Naive thymus-derived CD8-positive, alpha-beta T cell (primary cell): Measurements from ENCODE around the gene HOXA13. TPM values are rescaled to one million over a fixed set of nuclear protein-coding genes. Genes with fewer than 3 reads are reported as not detected.

Experiments
- ATAC-seq, 2 donors: fragments of 150-1000 bp; cut with Tn5 transposase in 1 of 2; sonication (Bioruptor Pico), chemical (Tn5 transposase) in 1 of 2; 1 replicate in 1 of 2; 2 replicates in 1 of 2; pipeline ENCODE4 v1.10.0; 2021; ENCODE audit warnings: mild to moderate bottlenecking in 2 of 2, moderate library complexity in 2 of 2
- POLR2A ChIA-PET: fragments of 350-600 bp; sonication (Branson Sonifier 250); formaldehyde crosslinking; loops from one replicate; lab custom pipeline; 2021; ENCODE audit warnings: antibody characterized with exemption; lab: Charles Lee
- DNase-seq, 10 donors: peaks; one replicate each; pipeline versions ENCODE4 v3.0.0 to v3.0.0-alpha.2; 2020 to 2022
- H3K27ac Mint-ChIP-seq, 10 donors: one replicate each; pipeline ENCODE4 v1.8.0; 2020 to 2022; ENCODE audit warnings: mild to moderate bottlenecking in 10 of 10, mixed read lengths in 10 of 10, moderate library complexity in 4 of 10, inconsistent platforms in 1 of 10
- H3K27me3 Mint-ChIP-seq, 5 donors: one replicate each; pipeline ENCODE4 v1.8.0; 2021 to 2022; ENCODE audit warnings: mixed read lengths in 5 of 5
- H3K36me3 Mint-ChIP-seq, 3 donors: one replicate each; pipeline ENCODE4 v1.8.0; 2020 to 2022; ENCODE audit warnings: mixed read lengths in 3 of 3, mild to moderate bottlenecking in 2 of 3, inconsistent platforms in 1 of 3
- H3K4me1 Mint-ChIP-seq, 4 donors: one replicate each; pipeline ENCODE4 v1.8.0; 2021 to 2022; ENCODE audit warnings: mixed read lengths in 4 of 4
- H3K4me3 Mint-ChIP-seq, 10 donors: one replicate each; pipeline ENCODE4 v1.8.0; 2020 to 2022; ENCODE audit warnings: mild to moderate bottlenecking in 10 of 10, mixed read lengths in 10 of 10, moderate library complexity in 6 of 10, inconsistent platforms in 1 of 10
- H3K9me3 Mint-ChIP-seq, 9 donors: one replicate each; pipeline ENCODE4 v1.8.0; 2020 to 2022; ENCODE audit warnings: mixed read lengths in 9 of 9, mild to moderate bottlenecking in 3 of 9, inconsistent platforms in 1 of 9, moderate library complexity in 1 of 9
- polyA plus RNA-seq, 3 donors: library from polyadenylated mRNA; unstranded; fragments of 300-500 nt; fragmentation: Illumina TruSeq; gene quantifications; one replicate each; pipeline ENCODE4 v1.2.3, GENCODE V29; 2021
- total RNA-seq, 8 experiments: library from RNA in 2 of 8; stranded (reverse) in 2 of 8; gene quantifications; one replicate each; pipeline ENCODE4 v1.2.3 and lab custom pipeline; 2021 to 2026

Gene HOXA13
- total and polyA plus RNA-seq, 5 experiments from 2014 or later, result not detected

DNA sequence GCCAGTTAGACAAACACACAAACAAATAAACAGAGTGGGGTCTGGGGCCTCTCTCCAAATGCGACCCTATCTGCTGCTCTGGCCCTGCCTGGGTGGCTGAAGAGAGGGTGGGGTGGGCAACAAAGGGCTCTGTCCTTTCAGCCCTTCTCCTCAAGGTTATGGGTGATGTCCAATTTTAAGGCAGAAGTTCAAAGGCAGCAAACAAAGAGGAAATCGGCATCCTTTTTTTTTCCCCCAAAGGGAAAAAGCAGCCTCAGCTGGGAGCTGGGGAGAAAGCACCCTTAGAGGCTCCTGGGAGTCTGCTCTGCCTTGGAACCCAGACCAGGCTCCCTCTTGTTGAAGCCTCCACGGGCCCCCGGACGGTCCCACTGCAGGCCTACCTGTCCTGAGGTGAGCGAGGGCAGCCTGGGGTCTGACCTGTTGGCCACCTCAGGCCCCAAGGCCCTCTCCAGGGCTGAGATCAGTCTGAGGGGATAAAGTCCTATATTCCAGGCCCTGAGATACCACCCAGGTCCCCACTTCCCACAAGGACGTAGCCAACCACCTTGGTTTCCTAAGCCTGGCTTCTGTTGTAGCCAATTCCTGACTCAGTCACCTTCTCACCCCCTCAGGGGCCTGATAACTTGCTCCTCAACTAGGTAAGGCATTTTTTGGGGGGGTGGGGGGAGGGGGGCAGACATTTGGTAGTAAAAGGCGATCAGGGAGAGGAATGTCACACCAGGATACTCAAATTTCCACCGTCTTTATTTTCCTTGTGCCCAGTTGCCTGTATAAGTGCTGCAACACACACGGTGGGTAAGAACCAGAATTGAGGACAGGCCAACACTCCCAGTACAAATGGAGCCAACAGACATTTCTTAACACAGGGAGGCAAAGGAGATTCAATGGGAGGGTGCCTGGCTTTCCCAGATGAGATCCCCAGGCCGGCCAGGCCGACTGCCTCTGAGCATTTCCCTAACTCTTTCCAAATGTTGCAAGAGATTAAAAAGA is 19.2 kb downstream of the HOXA13 start:
- H3K36me3 Mint-ChIP-seq, result peaks cover 0 to 4% (median 1%) of the 10 kb centered on the region in 3 donors
- DNase-seq (peak in 2 of 10 donors; percentile 2 to 13), ATAC-seq (no peak)
- H3K9me3 Mint-ChIP-seq, result peaks cover 0 to 2% (median 0%) of the 10 kb centered on the region in 9 donors
- H3K27me3 Mint-ChIP-seq, result peaks cover 39 to 96% (median 66%) of the 10 kb centered on the region in 5 donors
- POLR2A ChIA-PET, result no interaction called here
- H3K4me1 Mint-ChIP-seq, result peaks cover 15 to 32% (median 26%) of the 10 kb centered on the region in 4 donors
- peak overlapping the region in 1 of 10 donors; percentile 50 for H3K4me3 Mint-ChIP-seq
- H3K27ac Mint-ChIP-seq, result no peak overlapping the region

- POLR2A ChIA-PET, result interaction anchor here (0.8 kb wide), 1 partner anchor 8 kb away, joined by 3 read pairs; no protein-coding TSS in a partner anchor
- Mint-ChIP-seq H3K4me3 (peak overlapping the region in 9 of 10 donors; percentile 18 to 88 (median 70)), H3K36me3 (peaks cover 0 to 4% (median 1%) of the 10 kb centered on the region in 3 donors), H3K9me3 (no peaks in the 10 kb centered on the region), H3K4me1 (peaks cover 10 to 24% (median 19%) of the 10 kb centered on the region in 4 donors), H3K27ac (peak overlapping the region in 1 of 10 donors; percentile 87), H3K27me3 (peaks cover 41 to 96% (median 65%) of the 10 kb centered on the region in 5 donors)
- DNase-seq, result peak in 8 of 10 donors; percentile 40 to 75 (median 59)
- ATAC-seq, result peak; percentile 76 to 80
These were observed 20.1 kb downstream of the HOXA13 start for GRCh38 chr7:27179503-27180430.

DNA sequence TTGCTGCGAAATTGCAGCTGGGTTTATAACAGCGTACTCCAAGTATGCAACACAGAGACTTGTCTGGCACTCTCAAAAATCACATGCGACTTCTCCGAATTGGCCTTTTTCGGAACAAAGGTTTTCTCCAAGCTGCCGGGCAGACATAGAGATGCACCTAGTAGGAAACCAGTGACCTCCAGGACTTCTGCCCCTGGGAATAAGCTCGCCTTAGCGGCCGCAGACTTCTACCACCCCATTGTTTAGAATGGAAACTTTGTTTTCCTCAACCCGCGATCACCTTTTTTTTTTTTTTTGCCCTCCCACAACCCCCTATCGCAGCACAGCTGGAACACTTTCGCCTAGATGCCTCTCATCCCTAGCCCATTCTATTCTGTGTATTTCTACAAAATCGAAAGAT is 20.9 kb downstream of the HOXA13 start:
- ATAC-seq (no peak), DNase-seq (peak in 1 of 10 donors; percentile 6)
- Mint-ChIP-seq H3K4me1 (peaks cover 7 to 21% (median 15%) of the 10 kb centered on the region in 4 donors), H3K36me3 (peaks cover 0 to 4% (median 1%) of the 10 kb centered on the region in 3 donors), H3K27me3 (peaks cover 38 to 95% (median 65%) of the 10 kb centered on the region in 5 donors), H3K4me3 (peak overlapping the region in 3 of 10 donors; percentile 8 to 72 (median 72)), H3K9me3 (no peaks in the 10 kb centered on the region), H3K27ac (no peak overlapping the region)
- POLR2A ChIA-PET, result interaction anchor here (0.8 kb wide), 1 partner anchor 9 kb away, joined by 3 read pairs; no protein-coding TSS in a partner anchor

DNA sequence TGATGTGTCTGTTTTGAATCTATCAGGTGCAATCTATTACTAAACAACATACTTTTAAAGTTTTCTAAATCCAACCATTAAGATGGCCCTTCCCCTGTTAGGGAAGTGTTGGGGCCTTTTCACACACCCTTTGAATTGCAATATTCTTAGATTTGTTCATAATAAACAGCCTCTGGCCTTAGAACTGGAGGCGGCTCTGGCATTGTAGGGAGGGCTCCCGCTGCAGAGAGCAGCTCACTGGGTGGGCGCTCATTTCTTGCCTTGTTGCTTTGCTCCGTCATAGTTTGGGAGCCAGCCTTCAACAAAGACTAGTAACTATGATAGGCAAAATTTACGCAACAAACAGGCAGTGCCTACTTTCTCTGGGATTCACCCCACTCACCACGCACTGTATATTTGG is 21.5 kb downstream of the HOXA13 start:
- POLR2A ChIA-PET, result no interaction called here
- DNase-seq, result no peak

DNA sequence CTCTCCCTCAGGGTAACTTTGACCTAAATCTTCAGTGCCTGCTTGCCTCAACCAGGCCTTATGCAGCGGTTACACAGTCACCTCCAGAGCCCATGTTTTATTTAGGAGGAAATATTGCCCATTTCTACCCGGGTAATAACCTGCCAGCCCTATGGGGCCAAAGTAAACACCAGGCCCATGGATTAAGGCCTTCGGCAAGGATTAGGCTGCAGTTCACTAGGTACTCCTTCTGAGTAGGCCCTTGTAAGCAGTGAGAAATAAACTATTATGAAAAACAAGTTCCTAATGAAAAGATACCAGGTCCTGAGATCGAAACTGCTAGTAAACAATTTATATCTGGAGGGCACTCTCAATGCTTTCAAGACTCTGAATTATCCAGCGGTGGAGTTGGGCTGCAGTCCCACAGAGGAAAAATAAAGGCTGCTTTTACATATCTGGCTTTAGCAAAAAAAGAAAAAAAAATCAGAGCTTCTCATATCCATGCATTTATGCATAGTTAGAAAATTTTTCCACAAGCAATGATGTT is 22.0 kb downstream of the HOXA13 start:
- Mint-ChIP-seq H3K9me3 (no peaks in the 10 kb centered on the region), H3K36me3 (peaks cover 0 to 4% (median 1%) of the 10 kb centered on the region in 3 donors), H3K4me3 (no peak overlapping the region), H3K27me3 (peaks cover 38 to 83% (median 58%) of the 10 kb centered on the region in 5 donors), H3K4me1 (peaks cover 7 to 15% (median 12%) of the 10 kb centered on the region in 4 donors), H3K27ac (no peak overlapping the region)
- POLR2A ChIA-PET, result no interaction called here
- DNase-seq (no peak), ATAC-seq (no peak)

More for the DNA sequence above, 21.5 kb downstream of the HOXA13 start:
- Mint-ChIP-seq H3K9me3 (no peaks in the 10 kb centered on the region), H3K4me3 (no peak overlapping the region), H3K36me3 (peaks cover 0 to 4% (median 1%) of the 10 kb centered on the region in 3 donors), H3K27ac (no peak overlapping the region), H3K4me1 (peaks cover 7 to 15% (median 12%) of the 10 kb centered on the region in 4 donors), H3K27me3 (peaks cover 38 to 88% (median 61%) of the 10 kb centered on the region in 5 donors)
- ATAC-seq, result no peak

DNA sequence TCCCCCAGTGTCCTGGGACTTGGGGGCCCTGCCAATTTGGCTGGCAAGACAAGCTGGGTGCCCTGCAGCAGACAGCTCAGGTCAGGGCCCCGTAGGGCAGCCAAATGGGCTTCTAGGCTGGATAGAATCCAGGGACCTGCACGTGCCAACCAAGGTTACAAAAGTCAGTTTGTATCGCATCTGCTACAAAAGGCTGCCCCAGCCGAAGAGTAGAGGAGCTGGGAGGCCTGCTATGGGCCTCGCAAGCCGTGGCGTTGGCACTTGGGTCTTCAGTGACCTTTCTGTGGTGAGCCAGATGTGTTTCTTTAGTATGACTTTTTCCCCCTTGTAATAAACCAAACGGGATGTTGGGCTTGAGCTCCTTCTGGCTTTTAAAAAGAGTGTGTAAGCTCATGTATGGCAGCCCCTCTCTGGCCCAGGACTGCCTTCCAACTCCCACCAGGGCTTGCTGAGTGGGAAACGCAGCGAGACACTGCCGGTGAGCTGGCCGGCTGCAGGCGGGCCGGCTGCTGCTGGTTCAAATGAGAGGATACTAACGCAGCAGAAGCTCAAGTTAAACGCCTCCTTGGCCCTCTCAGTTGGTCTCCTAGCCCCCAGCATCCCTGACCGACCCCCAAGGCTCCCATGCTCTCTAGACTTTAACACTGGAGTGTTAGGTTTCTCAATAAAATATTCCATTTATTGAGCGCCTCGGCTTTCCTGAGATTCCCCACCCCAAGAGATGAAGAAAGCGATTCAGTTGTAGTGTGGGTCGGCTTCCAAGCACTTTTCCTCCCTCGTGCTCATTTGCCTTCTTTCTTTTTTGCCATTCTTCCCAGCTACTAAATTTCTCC is 22.7 kb downstream of the HOXA13 start:
- no peak overlapping the region for H3K27ac Mint-ChIP-seq
- peaks cover 8 to 17% (median 15%) of the 10 kb centered on the region in 4 donors for H3K4me1 Mint-ChIP-seq
- DNase-seq (peak in 2 of 10 donors; percentile 1 to 12), ATAC-seq (no peak)
- peaks cover 38 to 83% (median 57%) of the 10 kb centered on the region in 5 donors for H3K27me3 Mint-ChIP-seq
- POLR2A ChIA-PET, result no interaction called here
- no peak overlapping the region for H3K4me3 Mint-ChIP-seq
- H3K36me3 Mint-ChIP-seq, result peaks cover 0 to 7% (median 1%) of the 10 kb centered on the region in 3 donors
- no peaks in the 10 kb centered on the region for H3K9me3 Mint-ChIP-seq

- no peak overlapping the region for H3K4me3 Mint-ChIP-seq
- DNase-seq (peak in 1 of 10 donors; percentile 8), ATAC-seq (no peak)
These were observed 23.4 kb downstream of the HOXA13 start for GRCh38 chr7:27176524-27176845.

GRCh38 chr7:27175626-27176523 is 24.0 kb downstream of the HOXA13 start:
- peaks cover 1 to 11% (median 3%) of the 10 kb centered on the region in 3 donors for H3K36me3 Mint-ChIP-seq
- no peak overlapping the region for H3K27ac Mint-ChIP-seq
- POLR2A ChIA-PET, result interaction anchor here (2.5 kb wide), 1 partner anchor 9 kb away, joined by 12 read pairs; the partner anchor contains the start of gene HOXA11
- DNase-seq (peak in 1 of 10 donors; percentile 2), ATAC-seq (no peak)
- H3K4me3 Mint-ChIP-seq, result no peak overlapping the region
- H3K27me3 Mint-ChIP-seq, result peaks cover 46 to 87% (median 64%) of the 10 kb centered on the region in 5 donors
- H3K9me3 Mint-ChIP-seq, result peaks cover 0 to 3% (median 0%) of the 10 kb centered on the region in 9 donors
- H3K4me1 Mint-ChIP-seq, result peaks cover 13 to 27% (median 24%) of the 10 kb centered on the region in 4 donors

More at GRCh38 chr7:27176524-27176845, 23.4 kb downstream of the HOXA13 start:
- Mint-ChIP-seq H3K36me3 (peaks cover 1 to 11% (median 3%) of the 10 kb centered on the region in 3 donors), H3K27me3 (peaks cover 43 to 87% (median 61%) of the 10 kb centered on the region in 5 donors), H3K4me1 (peaks cover 13 to 24% (median 22%) of the 10 kb centered on the region in 4 donors), H3K9me3 (peaks cover 0 to 3% (median 0%) of the 10 kb centered on the region in 9 donors), H3K27ac (no peak overlapping the region)
- POLR2A ChIA-PET, result no interaction called here

GRCh38 chr7:27174874-27175625 is 24.8 kb downstream of the HOXA13 start:
- H3K9me3 Mint-ChIP-seq, result peaks cover 0 to 4% (median 0%) of the 10 kb centered on the region in 9 donors
- H3K4me1 Mint-ChIP-seq, result peaks cover 11 to 31% (median 26%) of the 10 kb centered on the region in 4 donors
- POLR2A ChIA-PET, result interaction anchor here (2.5 kb wide), 1 partner anchor 10 kb away, joined by 12 read pairs; the partner anchor contains the start of gene HOXA11
- peak overlapping the region in 1 of 10 donors; percentile 44 for H3K27ac Mint-ChIP-seq
- H3K4me3 Mint-ChIP-seq, result peak overlapping the region in 9 of 10 donors; percentile 43 to 77 (median 64)
- H3K27me3 Mint-ChIP-seq, result peaks cover 45 to 87% (median 67%) of the 10 kb centered on the region in 5 donors
- DNase-seq (peak in 1 of 10 donors; percentile 15), ATAC-seq (no peak)
- peaks cover 1 to 11% (median 3%) of the 10 kb centered on the region in 3 donors for H3K36me3 Mint-ChIP-seq
